Astrocyte (in vitro differentiated cells and primary cell): ENCODE measurements around the gene ESRRA. TPM values are rescaled to one million over a fixed set of nuclear protein-coding genes. Genes with fewer than 3 reads are reported as not detected.

ENCODE experiments used
- DNase-seq: peaks from one replicate; pipeline ENCODE4 v3.0.0-alpha.2; 2010; ENCODE audit warnings: low read depth
- FAIRE-seq: peaks from 2 replicates; lab custom pipeline; 2011; peaks lifted over from hg19 to GRCh38; lab: Jason Lieb, UNC
- H2AFZ ChIP-seq: 2 replicates; pipeline ENCODE4 v1.6.0; 2012; ENCODE audit warnings: low read depth, low read length, inconsistent platforms
- H3K27ac ChIP-seq: 2 replicates; pipeline ENCODE4 v1.5.1; 2011; ENCODE audit warnings: low read depth, low read length, inconsistent platforms
- H3K27me3 ChIP-seq: 2 replicates; pipeline ENCODE4 v1.6.0; 2011; ENCODE audit warnings: low read length, inconsistent platforms; ENCODE audit not compliant: insufficient read depth
- H3K36me3 ChIP-seq: 2 replicates; pipeline ENCODE4 v1.5.1; 2011; ENCODE audit warnings: low read length, inconsistent platforms; ENCODE audit not compliant: insufficient read depth
- H3K4me1 ChIP-seq: 2 replicates; pipeline ENCODE4 v1.5.1; 2011; ENCODE audit warnings: low read length, inconsistent platforms; ENCODE audit not compliant: insufficient read depth
- H3K4me2 ChIP-seq: 2 replicates; pipeline ENCODE4 v1.6.0; 2012; ENCODE audit warnings: low read length, inconsistent platforms
- H3K4me3 ChIP-seq: 2 replicates; pipeline ENCODE4 v1.5.1; 2011; ENCODE audit warnings: low read depth, mild to moderate bottlenecking, low read length, inconsistent platforms; ENCODE audit not compliant: insufficient read depth
- H3K79me2 ChIP-seq: 2 replicates; pipeline ENCODE4 v1.6.0; 2012; ENCODE audit warnings: mild to moderate bottlenecking, low read length, inconsistent platforms; ENCODE audit not compliant: insufficient read depth
- H3K9ac ChIP-seq: 2 replicates; pipeline ENCODE4 v1.6.0; 2012; ENCODE audit warnings: mild to moderate bottlenecking, low read length, inconsistent platforms
- H3K9me3 ChIP-seq: 2 replicates; pipeline ENCODE4 v1.5.1; 2012; ENCODE audit warnings: low read depth, mild to moderate bottlenecking, low read length, inconsistent platforms; ENCODE audit not compliant: insufficient read depth
- H4K20me1 ChIP-seq: 2 replicates; pipeline ENCODE4 v1.6.0; 2012; ENCODE audit warnings: low read length, inconsistent platforms; ENCODE audit not compliant: insufficient read depth
- H3K27ac Mint-ChIP-seq: one replicate; pipeline ENCODE4 v1.8.0; 2021; ENCODE audit warnings: mild to moderate bottlenecking, mixed read lengths; ENCODE audit not compliant: unreplicated experiment
- H3K27me3 Mint-ChIP-seq: one replicate; pipeline ENCODE4 v1.8.0; 2021; ENCODE audit warnings: low read depth, mixed read lengths; ENCODE audit not compliant: unreplicated experiment
- H3K36me3 Mint-ChIP-seq: one replicate; pipeline ENCODE4 v1.8.0; 2021; ENCODE audit warnings: low read depth, mixed read lengths; ENCODE audit not compliant: unreplicated experiment
- H3K4me1 Mint-ChIP-seq: one replicate; pipeline ENCODE4 v1.8.0; 2021; ENCODE audit warnings: low read depth, mixed read lengths; ENCODE audit not compliant: unreplicated experiment
- H3K4me3 Mint-ChIP-seq: one replicate; pipeline ENCODE4 v1.8.0; 2021; ENCODE audit warnings: mild to moderate bottlenecking, moderate library complexity, mixed read lengths; ENCODE audit not compliant: unreplicated experiment
- H3K9me3 Mint-ChIP-seq: one replicate; pipeline ENCODE4 v1.8.0; 2021; ENCODE audit warnings: mild to moderate bottlenecking, mixed read lengths; ENCODE audit not compliant: unreplicated experiment
- EZH2 ChIP-seq: IDR thresholded peaks from 2 replicates; pipeline ENCODE4 v1.6.1; 2012; ENCODE audit warnings: mild to moderate bottlenecking, low read length, inconsistent platforms; ENCODE audit not compliant: insufficient read depth
- total RNA-seq: library from RNA; stranded (reverse); gene quantifications from 2 replicates; pipeline ENCODE4 v1.2.1, GENCODE V29; 2021
- TF ChIP-seq, protein P1 (sequence below): IDR thresholded peaks from 2 replicates; pipeline ENCODE4 v1.5.1; 2011; ENCODE audit warnings: low read depth, mild to moderate bottlenecking, inconsistent platforms, low read length, moderate library complexity; ENCODE audit not compliant: insufficient read depth

ESRRA gene
- total RNA-seq, 1 donor from 2014 or later, result 26.3 TPM

GRCh38 chr11:64334764-64335735 lies 29.7 kb downstream of the ESRRA start:
- H3K4me2 ChIP-seq, result peak overlapping the region; percentile 44
- H3K9me3 ChIP-seq, result no peaks in the 10 kb centered on the region
- H4K20me1 ChIP-seq, result peaks cover 4% of the 10 kb centered on the region
- H3K36me3 Mint-ChIP-seq, result no peaks in the 10 kb centered on the region
- H3K36me3 ChIP-seq, result no peaks in the 10 kb centered on the region
- no peaks in the 10 kb centered on the region for H3K27me3 ChIP-seq
- H3K4me3 ChIP-seq, result no peak overlapping the region
- peak overlapping the region; percentile 51 for H3K27ac ChIP-seq
- peaks cover 8% of the 10 kb centered on the region for H3K27me3 Mint-ChIP-seq
- FAIRE-seq, result no peak
- no peak for TF ChIP-seq EZH2
- TF ChIP-seq, protein P1, sequence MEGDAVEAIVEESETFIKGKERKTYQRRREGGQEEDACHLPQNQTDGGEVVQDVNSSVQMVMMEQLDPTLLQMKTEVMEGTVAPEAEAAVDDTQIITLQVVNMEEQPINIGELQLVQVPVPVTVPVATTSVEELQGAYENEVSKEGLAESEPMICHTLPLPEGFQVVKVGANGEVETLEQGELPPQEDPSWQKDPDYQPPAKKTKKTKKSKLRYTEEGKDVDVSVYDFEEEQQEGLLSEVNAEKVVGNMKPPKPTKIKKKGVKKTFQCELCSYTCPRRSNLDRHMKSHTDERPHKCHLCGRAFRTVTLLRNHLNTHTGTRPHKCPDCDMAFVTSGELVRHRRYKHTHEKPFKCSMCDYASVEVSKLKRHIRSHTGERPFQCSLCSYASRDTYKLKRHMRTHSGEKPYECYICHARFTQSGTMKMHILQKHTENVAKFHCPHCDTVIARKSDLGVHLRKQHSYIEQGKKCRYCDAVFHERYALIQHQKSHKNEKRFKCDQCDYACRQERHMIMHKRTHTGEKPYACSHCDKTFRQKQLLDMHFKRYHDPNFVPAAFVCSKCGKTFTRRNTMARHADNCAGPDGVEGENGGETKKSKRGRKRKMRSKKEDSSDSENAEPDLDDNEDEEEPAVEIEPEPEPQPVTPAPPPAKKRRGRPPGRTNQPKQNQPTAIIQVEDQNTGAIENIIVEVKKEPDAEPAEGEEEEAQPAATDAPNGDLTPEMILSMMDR, result no peak
- H3K9me3 Mint-ChIP-seq, result no peaks in the 10 kb centered on the region
- peak; percentile 94 for DNase-seq
- H3K4me1 Mint-ChIP-seq, result peaks cover 11% of the 10 kb centered on the region
- H3K9ac ChIP-seq, result peak overlapping the region; percentile 27
- H3K4me1 ChIP-seq, result peaks cover 16% of the 10 kb centered on the region
- H2AFZ ChIP-seq, result no peak overlapping the region
- H3K79me2 ChIP-seq, result no peaks in the 10 kb centered on the region
- peak overlapping the region; percentile 88 for H3K27ac Mint-ChIP-seq
- H3K4me3 Mint-ChIP-seq, result no peak overlapping the region

DNA sequence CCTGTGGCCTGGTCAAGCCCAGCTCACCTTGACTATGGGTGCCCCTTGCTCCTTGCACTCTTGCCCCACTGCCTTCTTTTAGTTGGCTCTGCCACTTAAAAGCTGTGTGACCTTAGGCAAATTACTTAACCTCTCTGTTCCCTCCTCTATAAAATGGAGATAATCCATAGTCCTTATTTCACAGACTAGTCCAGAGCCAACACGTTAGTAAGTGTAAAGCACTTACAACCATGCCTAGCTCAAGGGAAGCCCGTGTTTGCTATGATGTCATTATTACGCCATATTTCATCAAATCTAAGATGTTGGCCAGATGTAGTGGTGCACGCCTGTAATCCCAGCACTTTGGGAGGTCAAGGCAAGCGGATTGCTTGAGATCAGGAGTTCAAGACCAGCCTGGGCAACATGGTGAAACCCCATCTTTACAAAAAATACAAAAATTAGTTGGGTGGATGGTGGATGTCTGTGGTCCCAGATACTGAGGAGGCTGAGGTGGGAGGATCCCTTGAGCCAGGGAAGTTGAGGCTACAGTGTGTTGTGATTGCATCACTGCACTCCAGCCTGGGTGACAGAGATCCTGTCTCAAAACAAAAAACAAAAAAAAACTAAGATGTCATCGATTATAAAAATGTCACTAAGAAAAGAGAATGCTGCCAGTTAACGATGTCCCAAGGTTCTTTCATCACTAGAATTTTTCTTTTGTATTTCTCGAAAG lies 32.4 kb downstream of the ESRRA start:
- no peaks in the 10 kb centered on the region for H4K20me1 ChIP-seq
- Mint-ChIP-seq H3K9me3 (no peaks in the 10 kb centered on the region), H3K4me3 (peak overlapping the region; percentile 11), H3K4me1 (peaks cover 6% of the 10 kb centered on the region), H3K27ac (no peak overlapping the region), H3K36me3 (no peaks in the 10 kb centered on the region), H3K27me3 (peaks cover 12% of the 10 kb centered on the region)
- no peaks in the 10 kb centered on the region for H3K27me3 ChIP-seq
- TF ChIP-seq EZH2, result no peak
- no peaks in the 10 kb centered on the region for H3K79me2 ChIP-seq
- H2AFZ ChIP-seq, result no peak overlapping the region
- no peak overlapping the region for H3K9ac ChIP-seq
- no peak for FAIRE-seq
- H3K4me1 ChIP-seq, result peaks cover 12% of the 10 kb centered on the region
- no peak for DNase-seq
- no peak overlapping the region for H3K4me3 ChIP-seq
- H3K27ac ChIP-seq, result no peak overlapping the region
- H3K9me3 ChIP-seq, result no peaks in the 10 kb centered on the region
- no peaks in the 10 kb centered on the region for H3K36me3 ChIP-seq
- H3K4me2 ChIP-seq, result no peak overlapping the region

DNA sequence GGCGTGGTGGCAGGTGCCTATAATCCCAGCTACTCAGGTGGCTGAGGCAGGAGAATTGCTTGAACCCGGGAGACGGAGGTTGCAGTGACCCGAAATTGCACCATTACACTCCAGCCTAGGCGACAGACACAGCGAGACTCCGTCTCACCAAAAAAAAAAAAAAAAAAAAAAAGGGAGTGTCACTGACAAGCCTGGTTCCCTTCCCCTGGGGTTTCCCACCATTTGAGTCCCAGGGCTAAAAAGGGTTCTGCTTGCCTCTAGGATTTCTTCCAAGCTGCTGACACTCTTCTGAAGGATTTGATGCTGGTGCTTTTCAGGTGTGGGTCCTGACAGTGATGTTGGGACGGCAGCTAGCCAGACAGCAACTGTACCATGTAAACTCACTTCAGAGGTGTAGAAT lies 33.4 kb downstream of the ESRRA start:
- no peak overlapping the region for H3K27ac ChIP-seq
- no peak for DNase-seq
- no peak overlapping the region for H3K4me2 ChIP-seq
- H3K4me3 ChIP-seq, result no peak overlapping the region
- no peaks in the 10 kb centered on the region for H3K27me3 ChIP-seq
- H3K36me3 ChIP-seq, result no peaks in the 10 kb centered on the region
- H3K9ac ChIP-seq, result no peak overlapping the region
- Mint-ChIP-seq H3K4me1 (peaks cover 6% of the 10 kb centered on the region), H3K36me3 (no peaks in the 10 kb centered on the region), H3K27me3 (peaks cover 12% of the 10 kb centered on the region), H3K4me3 (no peak overlapping the region), H3K27ac (no peak overlapping the region), H3K9me3 (no peaks in the 10 kb centered on the region)
- TF ChIP-seq EZH2, result no peak
- H3K9me3 ChIP-seq, result no peaks in the 10 kb centered on the region
- no peak for FAIRE-seq
- no peaks in the 10 kb centered on the region for H3K79me2 ChIP-seq
- peaks cover 12% of the 10 kb centered on the region for H3K4me1 ChIP-seq
- no peaks in the 10 kb centered on the region for H4K20me1 ChIP-seq
- H2AFZ ChIP-seq, result no peak overlapping the region
